Cardiac fibroblast (primary cell): ENCODE results near the gene FDX1.
A peak's percentile ranks its signal among the peaks of the same experiment; 100 is the strongest.

Source experiments
- DNase-seq, 2 donors: peaks; one replicate each; pipeline versions ENCODE4 v3.0.0 to v3.0.0-alpha.2; 2010; ENCODE audit warnings: low read depth in 2 of 2
- H3K4me3 ChIP-seq, 2 donors: replicated peaks in 1 of 2; 1 replicate in 1 of 2; 2 replicates in 1 of 2; pipeline ENCODE4 v1.5.1; 2011; ENCODE audit warnings: low read depth in 2 of 2, low read length in 2 of 2, mild to moderate bottlenecking in 2 of 2, moderate library complexity in 1 of 2
- CTCF ChIP-seq: IDR thresholded peaks from one replicate; pipeline ENCODE4 v1.5.1; 2011; ENCODE audit warnings: low read depth, mild to moderate bottlenecking, low read length, inconsistent platforms

Gene FDX1

GRCh38 chr11:110470716-110471115 is 41.0 kb downstream of the FDX1 start:
- TF ChIP-seq CTCF: no peak
- DNase-seq: peak in 1 of 2 donors; percentile 57
- H3K4me3 ChIP-seq: no peak overlapping the region

- no peak for TF ChIP-seq CTCF
- no peak overlapping the region for H3K4me3 ChIP-seq
- peak; percentile 75 to 83 for DNase-seq
Measured at GRCh38 chr11:110471371-110471770, 41.6 kb downstream of the FDX1 start.

GRCh38 chr11:110472858-110473257 is 43.1 kb downstream of the FDX1 start:
- TF ChIP-seq CTCF: no peak
- H3K4me3 ChIP-seq: no peak overlapping the region
- DNase-seq: peak; percentile 41 to 59

GRCh38 chr11:110473706-110474105 is 44.0 kb downstream of the FDX1 start:
- peak in 1 of 2 donors; percentile 74 for DNase-seq
- TF ChIP-seq CTCF: no peak
- H3K4me3 ChIP-seq: no peak overlapping the region

GRCh38 chr11:110474578-110474977 is 44.8 kb downstream of the FDX1 start:
- TF ChIP-seq CTCF: no peak
- H3K4me3 ChIP-seq: no peak overlapping the region
- DNase-seq: no peak

- no peak for DNase-seq
- no peak for TF ChIP-seq CTCF
- H3K4me3 ChIP-seq: no peak overlapping the region
Measured at GRCh38 chr11:110475671-110476070, 45.9 kb downstream of the FDX1 start.

GRCh38 chr11:110478410-110478809 is 48.7 kb downstream of the FDX1 start:
- TF ChIP-seq CTCF: no peak
- DNase-seq: no peak
- H3K4me3 ChIP-seq: no peak overlapping the region
